ENCODE results near the gene CTNNA1.
"Not testable (repeated sequence)": the region's sequence is repeated elsewhere in the genome, so short reads cannot be mapped to it uniquely, and the experiment has no call there.

The CTNNA1 gene, protein sequence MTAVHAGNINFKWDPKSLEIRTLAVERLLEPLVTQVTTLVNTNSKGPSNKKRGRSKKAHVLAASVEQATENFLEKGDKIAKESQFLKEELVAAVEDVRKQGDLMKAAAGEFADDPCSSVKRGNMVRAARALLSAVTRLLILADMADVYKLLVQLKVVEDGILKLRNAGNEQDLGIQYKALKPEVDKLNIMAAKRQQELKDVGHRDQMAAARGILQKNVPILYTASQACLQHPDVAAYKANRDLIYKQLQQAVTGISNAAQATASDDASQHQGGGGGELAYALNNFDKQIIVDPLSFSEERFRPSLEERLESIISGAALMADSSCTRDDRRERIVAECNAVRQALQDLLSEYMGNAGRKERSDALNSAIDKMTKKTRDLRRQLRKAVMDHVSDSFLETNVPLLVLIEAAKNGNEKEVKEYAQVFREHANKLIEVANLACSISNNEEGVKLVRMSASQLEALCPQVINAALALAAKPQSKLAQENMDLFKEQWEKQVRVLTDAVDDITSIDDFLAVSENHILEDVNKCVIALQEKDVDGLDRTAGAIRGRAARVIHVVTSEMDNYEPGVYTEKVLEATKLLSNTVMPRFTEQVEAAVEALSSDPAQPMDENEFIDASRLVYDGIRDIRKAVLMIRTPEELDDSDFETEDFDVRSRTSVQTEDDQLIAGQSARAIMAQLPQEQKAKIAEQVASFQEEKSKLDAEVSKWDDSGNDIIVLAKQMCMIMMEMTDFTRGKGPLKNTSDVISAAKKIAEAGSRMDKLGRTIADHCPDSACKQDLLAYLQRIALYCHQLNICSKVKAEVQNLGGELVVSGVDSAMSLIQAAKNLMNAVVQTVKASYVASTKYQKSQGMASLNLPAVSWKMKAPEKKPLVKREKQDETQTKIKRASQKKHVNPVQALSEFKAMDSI

GRCh38 chr5:138752951-138753793, at the start of gene CTNNA1:
Gene CTNNA1, plus strand, starts transcription at chr5:138753425. Its CDS starts 28,500 bp downstream, at chr5:138781925.
- peak; percentile 79 for DNase-seq (ENCODE audit: low spot score)

DNA sequence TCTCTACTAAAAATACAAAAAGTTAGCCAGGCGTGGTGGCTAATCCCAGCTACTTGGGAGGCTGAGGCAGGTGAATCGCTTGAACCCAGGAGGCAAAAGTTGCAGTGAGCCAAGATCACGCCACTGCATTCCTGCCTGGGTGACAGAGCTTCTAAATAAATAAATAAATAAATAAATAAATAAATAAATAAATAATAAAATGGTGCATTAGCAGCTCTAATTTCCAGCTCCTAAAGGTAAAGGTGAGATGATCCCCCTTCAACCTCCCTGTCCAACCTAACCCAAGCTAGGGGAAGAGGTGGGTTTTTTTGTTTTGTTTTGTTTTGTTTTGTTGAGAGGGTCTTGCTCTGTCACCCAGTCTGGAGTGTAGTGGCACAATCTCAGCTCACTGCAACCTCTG, 49.4 kb upstream of the CTNNA1 start:
- DNase-seq (ENCODE audit: low spot score): not testable (repeated sequence)

- DNase-seq (ENCODE audit: low spot score): no peak
These were observed 48.2 kb upstream of the CTNNA1 start for GRCh38 chr5:138705007-138705406.

GRCh38 chr5:138705567-138705966, 47.7 kb upstream of the CTNNA1 start:
- DNase-seq (ENCODE audit: low spot score): no peak

- DNase-seq (ENCODE audit: low spot score): peak; percentile 90
These were observed 46.4 kb upstream of the CTNNA1 start for GRCh38 chr5:138706655-138707480.

GRCh38 chr5:138708791-138709190, 44.4 kb upstream of the CTNNA1 start:
- no peak for DNase-seq (ENCODE audit: low spot score)

DNA sequence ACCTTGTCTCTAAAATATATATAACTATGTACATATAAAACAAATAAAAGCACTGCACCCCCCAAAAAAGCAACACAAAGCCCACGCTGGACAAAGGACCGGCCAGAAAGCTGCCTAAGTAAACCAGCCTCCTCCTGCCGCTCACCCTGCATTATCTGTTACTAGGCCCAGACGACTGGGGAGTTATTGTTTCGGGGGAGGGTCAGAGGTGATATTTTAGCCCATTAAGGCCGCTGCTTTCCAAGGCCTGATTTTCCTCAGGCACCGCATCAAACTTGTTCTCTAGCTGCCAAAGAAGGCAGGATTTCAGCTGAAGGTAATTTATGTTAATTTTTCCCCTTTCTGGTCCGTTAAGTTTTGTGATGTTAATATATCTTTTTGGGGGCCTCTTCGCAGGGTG, 44.0 kb upstream of the CTNNA1 start:
- DNase-seq (ENCODE audit: low spot score): no peak

- DNase-seq (ENCODE audit: low spot score): no peak
These were observed 42.1 kb upstream of the CTNNA1 start for GRCh38 chr5:138711087-138711486.

DNA sequence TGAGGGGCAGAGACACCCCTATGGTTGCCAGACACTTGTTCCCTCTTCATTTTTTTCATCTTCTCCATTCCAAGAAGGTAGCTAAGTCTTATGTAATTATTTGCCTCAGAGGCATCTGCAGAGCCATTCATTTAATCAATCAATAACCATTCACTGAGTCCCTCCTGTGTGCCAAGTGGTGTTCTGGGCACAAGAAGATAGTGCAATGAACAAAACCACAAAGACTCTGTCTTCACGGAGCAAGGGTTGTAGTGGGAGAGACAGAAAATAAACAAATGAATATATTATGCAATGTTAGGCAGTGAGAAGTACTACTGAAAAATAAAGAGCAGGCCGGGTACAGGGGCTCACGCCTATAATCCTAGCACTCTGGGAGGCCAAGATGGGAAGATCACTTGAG, 41.4 kb upstream of the CTNNA1 start:
- DNase-seq (ENCODE audit: low spot score): no peak

- no peak for DNase-seq (ENCODE audit: low spot score)
These were observed 40.9 kb upstream of the CTNNA1 start for GRCh38 chr5:138712324-138712723.

- DNase-seq (ENCODE audit: low spot score): no peak
These were observed 40.4 kb upstream of the CTNNA1 start for GRCh38 chr5:138712791-138713190.

DNA sequence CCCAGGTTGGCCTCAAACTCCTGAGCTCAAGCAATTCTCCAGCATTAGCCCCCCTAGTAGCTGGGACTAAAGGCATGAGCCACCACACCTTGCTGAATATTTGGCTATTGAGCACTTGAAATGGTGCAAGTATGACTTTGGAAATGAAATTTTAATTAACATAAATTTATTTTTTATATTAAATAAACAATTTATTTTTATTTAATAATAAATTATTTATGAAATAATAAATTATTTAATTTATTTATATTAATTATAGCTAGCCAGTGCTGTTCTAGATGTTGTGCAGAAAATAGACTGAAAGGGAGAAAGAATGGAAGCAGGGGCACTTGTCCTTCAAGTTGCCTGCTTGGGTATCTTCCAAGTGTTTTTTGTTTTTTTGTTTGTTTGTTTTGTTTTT, 40.0 kb upstream of the CTNNA1 start:
- no peak for DNase-seq (ENCODE audit: low spot score)

DNA sequence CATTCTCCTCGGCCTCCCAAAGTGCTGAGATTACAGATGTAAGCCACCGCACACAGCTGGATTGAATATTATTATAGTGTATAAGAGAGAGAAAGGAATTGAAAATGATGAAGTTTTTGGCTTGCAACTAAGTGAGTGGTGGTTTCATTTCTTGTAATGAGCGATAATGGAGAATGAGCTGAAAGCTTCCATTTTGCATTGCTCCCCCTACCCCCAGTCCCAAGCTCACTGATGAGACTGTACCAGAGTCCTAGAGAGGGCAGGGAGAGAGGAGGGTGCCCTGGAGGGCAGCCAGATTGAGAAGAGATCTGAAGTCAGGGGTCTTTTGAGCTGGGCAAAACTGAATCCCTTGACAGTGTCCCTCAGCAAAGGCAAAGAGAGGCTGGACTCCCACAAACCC, 38.5 kb upstream of the CTNNA1 start:
- no peak for DNase-seq (ENCODE audit: low spot score)

DNA sequence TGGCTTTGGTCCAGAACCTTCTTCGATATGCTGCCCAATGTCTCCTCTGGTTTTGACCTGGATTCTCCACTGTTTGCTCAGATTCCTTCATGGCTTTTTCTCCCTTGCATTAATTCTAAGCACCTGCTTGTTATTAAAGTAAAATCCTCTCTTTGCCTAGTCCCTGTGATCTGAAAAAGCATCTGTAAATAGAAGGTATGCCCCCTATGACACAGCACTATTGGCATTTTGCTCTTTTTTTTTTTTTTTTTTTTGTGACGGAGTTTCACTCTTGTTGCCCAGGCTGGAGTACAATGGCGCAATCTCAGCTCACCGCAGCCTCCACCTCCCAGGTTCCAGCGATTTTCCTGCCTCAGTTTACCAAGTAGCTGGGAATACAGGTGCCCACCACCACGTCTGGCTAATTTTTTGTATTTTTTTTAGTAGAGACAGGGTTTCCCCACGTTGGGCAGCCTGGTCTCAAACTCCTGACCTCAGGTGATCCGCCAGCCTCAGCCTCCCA, 37.2 kb upstream of the CTNNA1 start:
- not testable (repeated sequence) for DNase-seq (ENCODE audit: low spot score)

GRCh38 chr5:138716456-138716924, 36.7 kb upstream of the CTNNA1 start:
- peak; percentile 15 for DNase-seq (ENCODE audit: low spot score)

GRCh38 chr5:138717399-138717798, 35.8 kb upstream of the CTNNA1 start:
- no peak for DNase-seq (ENCODE audit: low spot score)

- no peak for DNase-seq (ENCODE audit: low spot score)
These were observed 33.4 kb upstream of the CTNNA1 start for GRCh38 chr5:138719811-138720210.

GRCh38 chr5:138720840-138721239, 32.4 kb upstream of the CTNNA1 start:
- DNase-seq (ENCODE audit: low spot score): no peak

GRCh38 chr5:138721979-138722378, 31.2 kb upstream of the CTNNA1 start:
- DNase-seq (ENCODE audit: low spot score): no peak

DNA sequence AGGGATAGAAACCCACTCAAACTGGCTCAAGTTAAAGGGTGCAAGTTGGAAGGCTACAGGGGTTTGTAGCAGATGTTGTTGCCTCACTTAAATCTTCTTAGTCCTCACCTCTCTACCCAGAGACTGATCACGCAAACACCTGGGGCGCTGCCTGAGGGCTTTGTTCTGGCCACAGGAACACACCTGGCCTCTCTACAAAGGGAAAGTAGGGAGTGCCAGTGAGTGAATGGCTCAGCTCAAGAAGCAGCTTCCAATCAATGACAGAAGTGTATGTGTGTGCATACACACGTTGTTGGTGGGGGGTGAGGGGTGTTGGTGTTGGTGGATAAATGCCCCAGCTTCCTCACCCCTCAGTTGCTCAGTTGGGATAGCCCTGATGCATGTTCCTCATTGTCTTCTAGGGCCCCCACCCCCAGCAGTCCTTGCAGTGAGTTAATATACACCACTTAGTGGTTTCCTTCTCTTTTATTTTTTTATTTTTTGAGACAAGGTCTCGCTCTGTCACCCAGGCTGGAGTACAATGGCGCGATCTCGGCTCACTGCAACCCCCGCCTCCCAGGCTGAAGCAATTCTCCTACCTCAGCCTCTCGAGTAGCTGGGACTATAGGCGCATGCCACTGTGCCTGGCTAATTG, 30.6 kb upstream of the CTNNA1 start:
- DNase-seq (ENCODE audit: low spot score): no peak

Measured in RKO (cell line).